Bronchus fibroblast of lung (primary cell): ENCODE measurements around the gene KLK5. TPM values are rescaled to one million over a fixed set of nuclear protein-coding genes. Genes with fewer than 3 reads are reported as not detected.

ENCODE experiments used
- total RNA-seq: library from RNA; depleted of rRNA; stranded (reverse); fragments of >200 nt; gene quantifications from 2 replicates; pipeline ENCODE4 v1.2.3, GENCODE V29; 2015

KLK5 gene
- not detected in 2 replicates for total RNA-seq

GRCh38 chr19:50952910-50953309 is at the start of gene KLK5:
Gene KLK5, minus strand, starts transcription at chr19:50953038. Its CDS starts 381 bp downstream, at chr19:50952657.

GRCh38 chr19:51001515-51001914 is 48.7 kb upstream of the KLK5 start, which contains the start of gene KLK8:
Gene KLK8, minus strand, starts transcription at chr19:51001604. Its CDS starts 437 bp downstream, at chr19:51001167.

GRCh38 chr19:50983625-50984292 is 30.9 kb upstream of the KLK5 start, which contains the start of gene KLK7:
Gene KLK7, minus strand, starts transcription at chr19:50983917. Its CDS starts 1,518 bp downstream, at chr19:50982399.

GRCh38 chr19:50969413-50969760 is 16.5 kb upstream of the KLK5 start, which contains the start of gene KLK6:
Gene KLK6, minus strand, starts transcription at chr19:50969591. Its CDS starts 1,487 bp downstream, at chr19:50968104.

GRCh38 chr19:50911206-50912101 is 41.4 kb downstream of the KLK5 start, which contains the start of gene KLK4:
Gene KLK4, minus strand, starts transcription at chr19:50911395. Its CDS starts 657 bp downstream, at chr19:50910738.

Other genes with a start within 250 kb of the KLK5 start
- 0.84 and 1.8 TPM in 2 replicates for gene SHANK1, start 233.2 kb downstream of the KLK5 start, total RNA-seq
- gene CLEC11A, start 229.7 kb downstream of the KLK5 start, total RNA-seq: 72.5 and 93.3 TPM in 2 replicates
- gene GPR32, start 182.6 kb downstream of the KLK5 start, total RNA-seq: not detected in 2 replicates
- gene ACP4, start 162.6 kb downstream of the KLK5 start, total RNA-seq: not detected in 2 replicates
- not detected in 2 replicates for gene KLK1, start 129.3 kb downstream of the KLK5 start, total RNA-seq
- gene KLK15, start 119.5 kb downstream of the KLK5 start, total RNA-seq: not detected in 2 replicates
- gene KLK3, start 98.1 kb downstream of the KLK5 start, total RNA-seq: not detected in 2 replicates
- 0.89 TPM in 1 of 2 replicates, not detected in the other for gene KLK2, start 79.6 kb downstream of the KLK5 start, total RNA-seq
- not detected in 2 replicates for gene KLK4, start 41.6 kb downstream of the KLK5 start, total RNA-seq
- not detected in 2 replicates for gene KLK6, start 16.6 kb upstream of the KLK5 start, total RNA-seq
- gene KLK7, start 30.9 kb upstream of the KLK5 start, total RNA-seq: not detected in 2 replicates
- gene KLK8, start 48.6 kb upstream of the KLK5 start, total RNA-seq: not detected in 2 replicates
- gene KLK10, start 66.7 kb upstream of the KLK5 start, total RNA-seq: not detected in 2 replicates
- not detected in 2 replicates for gene KLK11, start 73.6 kb upstream of the KLK5 start, total RNA-seq
- gene KLK12, start 82.0 kb upstream of the KLK5 start, total RNA-seq: not detected in 2 replicates
- gene KLK13, start 112.1 kb upstream of the KLK5 start, total RNA-seq: not detected in 2 replicates
- gene KLK14, start 129.8 kb upstream of the KLK5 start, total RNA-seq: not detected in 2 replicates
- gene CTU1, start 155.4 kb upstream of the KLK5 start, total RNA-seq: 8.6 and 8.7 TPM in 2 replicates
- under 0.01 TPM in 1 of 2 replicates, not detected in the other for gene SIGLEC9, start 171.9 kb upstream of the KLK5 start, total RNA-seq
- not detected in 2 replicates for gene SIGLEC7, start 189.3 kb upstream of the KLK5 start, total RNA-seq